Measurements from ENCODE around the gene TLK1. TPM values are rescaled to one million over a fixed set of nuclear protein-coding genes. Genes with fewer than 3 reads are reported as not detected.

Gene TLK1
- total and polyA plus RNA-seq, 10 of the 15 experiments (the other 5 are each of a cell fraction or from before 2014, with no cell fraction given): 25.1 to 126 (median 57.3) TPM

GRCh38 chr2:170996316-170996715 lies 164.4 kb downstream of the TLK1 start (continued):
- no peak for TF ChIP-seq TARDBP (IDR thresholded peaks at IDR 0.05; ENCODE audit: borderline replicate concordance)
- no peak for TF ChIP-seq ZNF384 (IDR thresholded peaks at IDR 0.05; ENCODE audit: borderline replicate concordance, low read depth, low read length)

- Histone ChIP-seq H3K4me3 (no peak overlapping the region), H3K9me3 (replicated peaks; ENCODE audit: control insufficient read depth, insufficient read depth, low read length) (no peaks in the 10 kb centered on the region), H3K27ac (ENCODE audit: control insufficient read depth, insufficient read depth) (no peak overlapping the region), H3K4me1 (ENCODE audit: control insufficient read depth, insufficient read depth, low read length) (no peaks in the 10 kb centered on the region), H3K36me3 (ENCODE audit: control insufficient read depth in 2 of 2, insufficient read depth in 2 of 2, low read length in 1 of 2) (peaks cover 5 to 35% of the 10 kb centered on the region in 2 experiments), H3K9ac (ENCODE audit: control insufficient read depth, insufficient read depth, low read length) (no peak overlapping the region), H3K79me2 (ENCODE audit: control insufficient read depth, insufficient read depth, low read length) (no peaks in the 10 kb centered on the region), H2AFZ (ENCODE audit: control insufficient read depth, low read depth, low read length) (no peak overlapping the region), H3K4me2 (ENCODE audit: control insufficient read depth, insufficient read depth) (no peak overlapping the region), H3K27me3 (replicated peaks in 1 of 2; ENCODE audit: control insufficient read depth in 2 of 2, insufficient read depth in 2 of 2, low read length in 1 of 2) (no peaks in the 10 kb centered on the region), H4K20me1 (ENCODE audit: control insufficient read depth, insufficient read depth) (no peaks in the 10 kb centered on the region)
- ChIA-PET RAD21 (ENCODE audit: unreplicated experiment) (interaction anchor here (0.9 kb wide), 1 partner anchor 95 kb away, joined by 3 read pairs; no protein-coding TSS in a partner anchor), CTCF (no interaction called here), POLR2A (no interaction called here), SMC1A (ENCODE audit: uncharacterized antibody, unreplicated experiment) (no interaction called here)
- WGBS (ENCODE audit: insufficient coverage, insufficient replicate concordance, low lambda C conversion rate, missing lambda C conversion rate): 96% methylated on average over 5 of the region's 5 CpGs
- DNase-seq (ENCODE audit: low read depth, low spot score): no peak
- FAIRE-seq: no peak
- BruUV-seq (replicated peaks): TSS peak; percentile 1
- no peak for ATAC-seq
- TF ChIP-seq POLR2AphosphoS5 (IDR thresholded peaks at IDR 0.05; ENCODE audit: low read length): no peak
- no peak for TF ChIP-seq IRF4 (IDR thresholded peaks at IDR 0.05; ENCODE audit: low read depth, low read length)
- TF ChIP-seq CTCF (IDR thresholded peaks at IDR 0.05 in 2 of 3, conservative IDR thresholded peaks at IDR 0.05 in 1 of 3; ENCODE audit: control insufficient read depth in 2 of 3, extremely low read depth in 1 of 3, insufficient read depth in 1 of 3, low read depth in 3 of 3, low read length in 3 of 3): 0 out of 6 replicates have a peak, but pooled peaks of 1 of the 3 experiments have one; percentile 5
- intact Hi-C loops (cut with micrococcal nuclease; ENCODE audit: unreplicated experiment): no loop called here
- in situ Hi-C loops (cut with MboI): no loop called here
Measured at GRCh38 chr2:170991398-170992182, 169.1 kb downstream of the TLK1 start.
